ENCODE measurements around the gene PDE6D. TPM values are rescaled to one million over a fixed set of nuclear protein-coding genes. Genes with fewer than 3 reads are reported as not detected.

PDE6D gene
- total and polyA plus RNA-seq, 2 of the 13 experiments (the other 11 are each of a cell fraction or from before 2014, with no cell fraction given): 14.1 to 23.2 TPM

DNA sequence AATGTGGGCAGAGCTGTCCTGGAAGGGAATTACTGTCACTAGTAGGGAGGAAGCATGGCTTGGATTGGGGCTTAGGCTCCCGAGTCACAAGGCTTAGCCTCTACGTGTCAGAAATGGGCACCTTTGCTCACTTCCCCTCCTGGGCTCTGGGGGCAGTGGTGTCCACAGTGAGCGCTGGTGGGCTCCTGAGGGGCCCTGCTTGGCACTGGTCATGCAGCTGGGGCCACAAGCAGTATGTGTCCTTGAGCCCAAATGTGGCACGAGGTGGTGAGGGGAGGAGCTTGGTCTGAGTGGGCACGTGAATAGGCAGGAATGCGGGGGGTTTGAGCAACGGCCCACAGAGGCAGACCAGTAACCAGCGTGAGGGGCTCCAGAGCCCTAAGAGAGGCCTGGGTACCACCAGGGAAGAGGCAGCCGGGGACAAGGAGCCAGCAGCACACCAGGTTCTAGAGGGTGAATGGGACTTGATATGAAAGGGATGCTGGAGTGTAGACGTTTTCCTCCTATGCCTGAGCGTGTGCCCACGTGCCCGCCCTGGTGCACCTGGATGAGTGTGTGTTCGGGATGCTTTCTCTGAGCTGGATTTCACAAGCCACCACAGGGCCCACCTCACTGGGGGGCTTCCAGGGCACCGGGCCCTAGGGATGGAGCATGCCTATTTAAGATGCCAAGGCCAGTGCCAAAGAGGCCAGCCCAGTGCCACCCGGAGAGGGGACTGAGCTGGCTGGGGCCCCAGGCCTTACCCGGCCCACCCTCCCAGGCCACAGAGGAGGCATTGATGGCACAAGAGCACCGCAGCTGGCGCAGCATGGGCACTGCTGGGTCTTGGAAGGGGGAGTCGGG is 95.5 kb downstream of the PDE6D start (continued):
- no peak for TF ChIP-seq ZBTB40 (IDR thresholded peaks at IDR 0.05)
- 0 out of 2 replicates have a peak, but pooled peaks have one; percentile 63 for TF ChIP-seq ZBTB40 (CRISPR knock-in tag; IDR thresholded peaks at IDR 0.05)
- no peak for TF ChIP-seq ZNF674 (CRISPR knock-in tag; IDR thresholded peaks at IDR 0.05; ENCODE audit: low read depth)
- no peak for TF ChIP-seq DPF2 (CRISPR knock-in tag; IDR thresholded peaks at IDR 0.05; ENCODE audit: borderline replicate concordance, low read depth)
- no peak for TF ChIP-seq MIXL1 (CRISPR knock-in tag; IDR thresholded peaks at IDR 0.05)
- TF ChIP-seq IKZF1 (IDR thresholded peaks at IDR 0.05): no peak
- no peak for TF ChIP-seq ZNF180 (CRISPR knock-in tag; IDR thresholded peaks at IDR 0.05; ENCODE audit: borderline replicate concordance, low read depth)
- TF ChIP-seq STAG1 (CRISPR knock-in tag; IDR thresholded peaks at IDR 0.05): peak; percentile 60
- TF ChIP-seq PRPF4 (IDR thresholded peaks at IDR 0.05; ENCODE audit: low read depth, low read length, poor library complexity, severe bottlenecking): no peak
- TF ChIP-seq ZSCAN20 (CRISPR knock-in tag; IDR thresholded peaks at IDR 0.05; ENCODE audit: borderline replicate concordance): no peak
- no peak for TF ChIP-seq NBN (conservative IDR thresholded peaks at IDR 0.05)
- no peak for TF ChIP-seq ZNF883 (CRISPR knock-in tag; IDR thresholded peaks at IDR 0.05; ENCODE audit: not compliant biosample characterization)
- no peak for TF ChIP-seq SIX4 (CRISPR knock-in tag; IDR thresholded peaks at IDR 0.05)
- TF ChIP-seq ZNF577 (CRISPR knock-in tag; IDR thresholded peaks at IDR 0.05; ENCODE audit: borderline replicate concordance, low read depth): no peak
- no peak for TF ChIP-seq ZNF781 (CRISPR knock-in tag; IDR thresholded peaks at IDR 0.05; ENCODE audit: borderline replicate concordance, not compliant biosample characterization)
- TF ChIP-seq ZUFSP (CRISPR knock-in tag; IDR thresholded peaks at IDR 0.05; ENCODE audit: borderline replicate concordance): no peak
- no peak for TF ChIP-seq NKX3-1 (CRISPR knock-in tag; IDR thresholded peaks at IDR 0.05)
- TF ChIP-seq, protein P1, sequence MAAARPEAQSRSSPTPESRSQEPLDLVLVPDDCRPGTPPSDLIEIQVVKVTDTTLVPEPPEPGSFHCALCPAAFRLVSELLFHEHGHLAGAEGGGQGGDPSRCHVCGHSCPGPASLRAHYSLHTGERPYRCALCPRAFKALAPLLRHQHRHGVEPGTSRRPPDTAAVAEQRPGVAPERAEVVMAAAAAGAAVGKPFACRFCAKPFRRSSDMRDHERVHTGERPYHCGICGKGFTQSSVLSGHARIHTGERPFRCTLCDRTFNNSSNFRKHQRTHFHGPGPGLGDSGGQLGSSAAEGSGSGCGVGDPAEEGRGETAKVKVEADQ (CRISPR knock-in tag; IDR thresholded peaks at IDR 0.05; ENCODE audit: borderline replicate concordance): no peak
- no peak for TF ChIP-seq RFX1 (IDR thresholded peaks at IDR 0.05)
